HG03060 (cell line): ENCODE results near the gene MAP2K5.

Experiments used
- ATAC-seq: cut with Tn5 transposase; IDR thresholded peaks from one replicate; pipeline ENCODE4 v1.9.1; 2021; ENCODE audit warnings: low read depth, moderate number of reproducible peaks; ENCODE audit not compliant: unreplicated experiment

Gene MAP2K5

DNA sequence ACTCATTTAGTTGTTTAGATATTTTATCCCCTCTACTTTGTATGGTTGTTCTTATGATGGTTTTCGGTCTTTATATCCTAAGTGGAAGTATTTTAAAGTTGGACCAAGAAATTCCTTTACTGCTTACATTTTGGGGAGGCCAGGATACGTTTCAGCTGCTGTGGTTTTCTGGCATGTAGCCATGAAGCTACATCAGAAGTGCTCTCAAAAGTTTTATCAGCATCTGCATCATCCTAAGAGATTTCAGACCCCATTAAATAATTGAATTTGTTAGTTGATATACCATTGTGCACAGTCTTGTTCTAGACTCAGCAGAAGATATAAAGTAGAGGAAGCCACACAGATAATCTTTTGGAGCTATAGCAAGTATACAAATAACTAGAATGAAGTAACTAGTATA is 232.7 kb downstream of the MAP2K5 start:
- ATAC-seq: no peak

DNA sequence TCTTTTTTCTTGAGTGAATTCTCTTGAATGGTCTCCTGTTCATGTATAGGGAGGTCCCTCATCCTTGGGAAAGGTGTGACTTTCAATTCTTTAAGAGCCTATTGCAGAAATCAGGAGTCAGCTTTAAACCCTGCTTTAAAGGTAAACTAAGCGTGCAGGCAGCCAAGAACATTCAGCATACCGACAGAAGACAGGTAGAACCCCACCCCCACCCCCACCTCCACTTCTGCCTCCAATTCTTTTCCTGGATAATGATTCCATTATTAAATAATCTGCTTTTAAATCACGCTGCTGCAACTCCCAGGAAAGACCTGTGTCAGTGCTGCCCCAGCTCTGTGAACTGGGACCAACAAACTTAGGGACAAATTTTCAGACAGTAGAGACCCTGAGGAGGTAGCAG is 233.5 kb downstream of the MAP2K5 start:
- ATAC-seq: no peak

- no peak for ATAC-seq
Measured at GRCh38 chr15:67776600-67776999, 234.1 kb downstream of the MAP2K5 start.

- no peak for ATAC-seq
Measured at GRCh38 chr15:67777071-67777470, 234.6 kb downstream of the MAP2K5 start.

DNA sequence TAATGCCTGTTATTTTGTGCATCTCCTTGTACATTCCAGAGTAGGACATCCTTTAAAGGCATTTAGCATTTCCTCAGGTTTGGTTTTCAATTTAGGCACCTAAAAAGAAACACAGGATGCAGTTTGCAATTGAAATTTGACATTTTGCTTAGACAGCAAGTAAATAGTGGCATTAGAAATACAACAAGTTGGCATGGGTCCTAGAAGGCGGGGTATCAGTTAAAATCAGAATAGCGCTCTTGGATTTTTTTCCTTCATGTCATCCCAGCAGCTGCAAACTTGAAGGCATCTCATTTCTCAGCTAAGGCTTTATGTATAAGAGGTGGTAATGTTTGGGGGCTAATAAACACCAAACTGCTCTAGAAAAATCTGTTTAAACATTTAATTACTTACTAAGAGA is 235.3 kb downstream of the MAP2K5 start:
- ATAC-seq: no peak

DNA sequence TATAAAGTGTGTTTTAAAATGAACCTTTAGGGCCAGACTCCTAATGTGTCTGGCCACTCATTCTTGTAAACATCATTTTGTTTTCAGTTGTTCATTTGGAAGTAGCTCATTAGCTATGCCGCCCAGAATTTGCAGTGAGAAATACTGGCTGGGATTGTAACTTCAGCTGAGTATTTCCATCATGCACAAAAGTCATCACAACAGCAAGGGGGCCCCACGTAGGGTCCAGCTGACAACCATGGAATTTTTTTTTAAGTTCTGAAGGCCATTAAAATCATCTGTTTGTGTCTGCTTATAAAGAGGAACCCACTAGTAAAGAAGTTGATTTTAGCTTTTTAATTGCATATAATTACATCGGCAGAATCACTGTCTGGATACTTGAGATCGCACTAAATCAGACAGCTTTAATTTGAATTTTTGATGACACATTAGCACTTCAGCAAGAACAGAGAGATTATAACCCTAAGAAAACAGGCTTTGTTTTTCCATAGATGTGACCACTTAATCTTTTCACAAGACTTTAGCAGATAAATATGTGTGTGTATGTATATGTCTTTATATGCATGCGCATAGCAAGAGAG is 236.6 kb downstream of the MAP2K5 start:
- ATAC-seq: no peak

GRCh38 chr15:67779549-67780111 is 237.1 kb downstream of the MAP2K5 start:
- no peak for ATAC-seq

GRCh38 chr15:67781061-67781460 is 238.6 kb downstream of the MAP2K5 start:
- no peak for ATAC-seq

DNA sequence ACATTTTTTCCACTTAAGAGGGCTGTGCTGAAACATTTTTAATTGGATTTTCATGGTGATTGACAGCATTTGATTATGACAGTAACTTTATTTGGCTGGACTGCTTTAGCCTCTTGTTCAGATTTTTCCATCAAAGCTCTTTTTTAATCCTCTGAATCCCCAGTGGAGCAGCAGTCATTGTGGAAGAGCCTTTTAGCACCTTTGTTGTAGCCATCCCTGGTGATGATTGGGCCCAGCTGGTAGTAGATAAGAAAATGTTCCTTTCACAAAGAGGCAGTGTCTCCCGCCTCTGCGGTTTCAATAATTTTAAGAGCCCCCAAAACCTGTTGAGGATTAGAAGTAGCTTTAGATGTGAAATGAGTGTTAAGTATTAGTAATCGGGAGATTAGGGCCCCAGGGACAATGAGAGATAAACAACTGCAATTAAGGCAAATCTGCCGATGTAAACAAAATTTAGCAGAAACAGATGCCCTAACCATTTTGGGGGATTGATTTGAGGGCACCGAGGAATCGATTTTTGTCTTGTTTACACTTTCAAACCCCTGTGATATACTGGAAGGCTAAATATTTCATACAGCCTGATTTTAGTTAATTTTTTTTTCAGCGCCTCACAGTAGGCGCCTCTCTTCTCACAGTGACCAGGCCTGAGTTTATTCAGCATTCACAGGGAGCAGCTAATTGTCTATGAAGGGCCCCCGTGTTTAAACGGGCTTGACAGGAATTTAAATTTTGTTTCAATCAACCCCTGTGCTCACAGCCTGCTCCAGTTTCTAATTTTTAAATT is 239.6 kb downstream of the MAP2K5 start:
- ATAC-seq: no peak

GRCh38 chr15:67782691-67782991 is 240.1 kb downstream of the MAP2K5 start:
- no peak for ATAC-seq

DNA sequence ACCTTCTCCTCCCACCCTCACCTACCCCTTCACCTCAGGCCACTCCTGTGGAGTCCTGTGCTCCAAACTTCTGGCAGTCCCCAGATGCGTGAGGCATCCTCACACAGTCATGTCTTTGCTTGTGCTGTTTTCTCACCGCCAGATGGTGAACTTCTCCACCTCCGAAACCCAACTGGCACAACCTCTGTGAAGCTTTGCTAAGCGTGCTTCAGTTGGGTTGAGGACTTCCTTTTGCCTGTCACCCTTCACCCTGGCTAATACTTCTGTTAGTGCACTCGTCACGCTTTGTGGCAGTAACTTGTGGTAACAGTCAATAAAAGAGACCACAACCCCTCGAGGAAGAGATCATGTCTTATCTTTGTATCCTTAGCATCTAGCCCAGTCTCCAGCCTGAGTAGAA is 240.8 kb downstream of the MAP2K5 start:
- peak; percentile 41 for ATAC-seq

DNA sequence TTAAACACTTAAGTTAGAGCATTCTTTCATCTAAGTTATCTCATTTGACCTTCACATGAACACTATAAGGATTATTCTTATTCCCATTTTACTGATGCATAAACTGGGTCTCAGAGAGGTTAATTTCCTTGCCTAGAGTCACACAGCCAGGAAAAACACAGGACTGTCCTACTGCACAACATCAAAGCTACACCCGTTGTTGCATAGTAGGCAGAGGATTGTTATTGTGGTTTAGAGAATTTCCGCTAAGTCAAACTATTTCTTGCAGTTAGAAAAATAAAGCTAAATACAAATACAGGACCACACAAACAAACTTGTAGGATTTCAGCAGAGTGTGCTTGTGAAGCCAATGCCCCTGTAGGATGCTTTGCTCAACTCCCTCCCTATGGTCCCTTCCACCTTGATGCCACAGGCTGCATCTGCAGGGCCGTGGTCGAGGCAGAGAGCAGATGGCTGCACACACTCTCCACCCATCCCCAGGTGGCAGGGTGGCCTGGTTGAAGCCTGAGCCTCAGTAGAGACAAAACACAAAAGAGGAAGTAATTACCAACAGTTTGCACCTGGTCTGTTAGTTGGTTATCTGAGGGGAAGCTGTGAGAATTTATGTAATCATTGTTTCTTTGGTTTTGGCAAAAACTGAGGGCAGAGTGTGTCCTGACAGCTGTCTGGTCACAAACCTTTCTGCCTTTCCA is 241.7 kb downstream of the MAP2K5 start:
- peak; percentile 75 for ATAC-seq

DNA sequence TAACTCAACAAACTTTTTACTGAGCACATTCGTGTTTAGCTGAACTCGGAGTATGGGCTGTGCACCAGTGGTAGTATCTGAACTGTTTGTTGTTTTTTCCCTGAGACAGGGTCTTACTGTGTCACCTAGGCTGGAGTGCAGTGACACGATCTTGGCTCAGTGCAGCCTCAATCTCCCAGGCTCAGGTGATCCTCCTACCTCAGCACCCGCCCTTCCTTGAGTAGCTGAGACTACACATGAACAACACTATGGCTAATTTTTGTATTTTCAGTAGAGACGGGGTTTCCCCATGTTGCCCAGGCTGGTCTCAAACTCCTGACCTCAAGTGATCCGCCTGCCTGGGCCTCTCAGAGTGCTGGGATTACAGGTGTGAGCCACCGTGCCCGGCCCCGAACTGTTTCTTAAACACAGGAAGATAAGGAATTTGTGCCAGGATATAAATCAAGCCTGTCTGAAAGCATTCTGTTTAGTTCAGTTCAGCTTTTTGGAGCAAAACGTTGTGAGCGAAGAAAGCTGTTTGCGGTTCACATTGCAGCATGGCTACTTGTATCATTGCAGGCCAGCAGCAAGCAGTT is 242.4 kb downstream of the MAP2K5 start:
- ATAC-seq: no peak

- ATAC-seq: no peak
Measured at GRCh38 chr15:67785431-67785830, 242.9 kb downstream of the MAP2K5 start.

DNA sequence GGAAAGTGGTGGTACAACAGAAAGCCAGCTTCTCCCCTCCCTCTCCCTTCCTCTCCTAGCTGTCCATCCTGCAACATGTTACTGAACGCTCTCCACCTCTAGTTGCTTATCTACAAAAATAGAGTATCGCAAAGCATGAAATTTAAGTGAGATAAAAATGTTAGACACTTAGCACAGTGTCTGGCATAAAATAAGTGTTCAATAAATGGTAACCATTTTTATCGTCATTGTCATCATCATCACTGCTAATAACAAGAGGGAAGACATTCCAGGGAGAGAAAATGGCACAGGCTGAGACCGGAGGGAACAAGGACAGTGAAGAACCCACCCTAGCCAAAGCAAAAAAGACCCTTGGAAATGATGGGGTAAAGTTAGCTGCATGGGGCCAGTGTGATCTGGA is 244.1 kb downstream of the MAP2K5 start:
- no peak for ATAC-seq

DNA sequence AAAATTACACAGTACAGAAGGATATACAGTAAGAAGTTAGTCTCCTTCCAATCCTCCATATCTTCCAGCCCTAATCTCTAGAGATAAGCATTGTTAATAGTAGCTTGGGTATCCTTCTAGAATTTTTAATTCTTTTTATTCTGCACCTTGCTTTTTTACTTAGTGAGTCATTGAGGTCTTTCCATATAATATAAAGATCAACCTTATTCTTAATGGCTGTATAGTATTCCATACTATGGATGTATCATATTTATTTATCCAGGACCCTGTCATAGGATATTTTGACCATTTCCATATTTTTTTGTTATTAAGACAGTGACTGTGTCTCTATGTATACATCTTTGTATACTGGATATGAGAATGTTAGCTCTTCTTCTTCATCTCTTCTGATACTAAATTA is 246.5 kb downstream of the MAP2K5 start:
- no peak for ATAC-seq

DNA sequence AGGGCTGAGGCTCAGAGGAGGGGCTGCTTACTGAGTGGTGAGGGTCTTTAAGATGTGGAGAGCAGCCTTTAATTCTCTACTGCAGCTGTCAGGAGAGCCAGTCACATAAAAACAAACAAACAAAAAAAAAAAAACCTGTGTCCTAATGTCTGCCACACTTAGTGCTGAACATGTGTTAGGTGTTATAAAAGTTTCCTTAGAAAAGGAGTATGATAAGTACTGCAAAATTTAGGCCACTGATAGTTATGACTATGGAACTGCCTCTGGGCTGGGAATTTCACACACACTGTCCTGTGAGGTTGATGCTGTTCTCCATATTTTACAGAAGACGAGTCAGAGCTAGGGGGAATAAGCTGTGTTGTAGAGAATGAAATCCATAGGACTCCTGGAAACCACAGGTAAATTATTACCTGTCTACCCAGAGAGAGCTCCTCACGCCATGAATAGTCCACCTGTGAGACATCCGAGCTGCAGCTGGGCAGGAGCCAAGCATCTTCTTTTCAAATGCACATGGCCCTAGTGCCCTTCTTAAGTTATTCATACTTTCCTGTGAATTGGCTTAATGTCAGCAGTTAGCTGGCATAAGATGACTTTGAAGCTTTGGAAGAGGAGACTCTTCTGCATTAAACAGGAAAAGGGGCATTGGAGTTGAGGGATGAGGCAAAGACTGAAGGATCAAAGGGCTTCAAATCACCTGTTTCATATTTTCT is 248.3 kb downstream of the MAP2K5 start:
- no peak for ATAC-seq

- no peak for ATAC-seq
Measured at GRCh38 chr15:67792250-67792942, 249.9 kb downstream of the MAP2K5 start.

DNA sequence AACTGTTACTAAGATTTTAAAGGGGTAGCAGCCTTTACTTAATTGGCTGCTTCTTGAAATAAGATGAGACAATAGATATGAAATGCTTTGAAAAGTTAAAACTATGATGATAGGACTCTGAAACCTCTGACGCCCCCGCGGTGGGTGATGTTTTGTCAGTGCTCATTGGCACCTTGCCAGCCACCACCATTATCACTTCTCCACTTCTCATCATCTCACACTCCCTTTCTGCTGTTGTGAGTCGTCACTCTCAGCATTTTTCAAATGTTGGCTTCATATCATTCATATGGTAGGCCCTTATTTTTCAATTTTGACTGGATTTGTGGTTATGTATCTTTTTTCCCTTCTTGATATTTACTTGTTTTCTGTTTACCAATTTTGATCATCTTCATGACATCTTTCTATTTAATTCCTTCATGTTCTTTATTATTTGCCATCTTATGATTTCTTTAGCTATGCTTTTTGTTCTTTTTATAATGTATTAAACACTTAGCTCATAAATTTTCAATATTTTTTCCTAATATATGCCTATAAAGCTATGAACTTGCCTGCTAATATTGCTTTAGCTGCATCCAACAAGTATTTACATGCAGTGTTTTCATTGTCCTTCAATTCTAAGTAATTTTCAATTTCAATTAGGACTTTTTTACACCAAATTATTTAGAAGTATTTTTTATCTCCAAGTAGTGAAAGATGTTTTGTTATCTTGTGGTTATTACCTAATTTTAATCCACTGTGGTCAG is 252.5 kb downstream of the MAP2K5 start:
- no peak for ATAC-seq
